AG10803 (cell line): Measurements from ENCODE around the gene ANKS6.
A peak's percentile ranks its signal among the peaks of the same experiment; 100 is the strongest.

Experiments used
- DNase-seq: peaks from one replicate; pipeline ENCODE4 v3.0.0; 2010; ENCODE audit warnings: low read depth
- H3K4me3 ChIP-seq: 2 replicates; pipeline ENCODE4 v1.5.1; 2011; ENCODE audit warnings: mild to moderate bottlenecking, low read length, control low read depth
- TF ChIP-seq, protein P1 (sequence below): conservative IDR thresholded peaks from 2 replicates; pipeline ENCODE4 v1.5.1; 2011; ENCODE audit warnings: mild to moderate bottlenecking, low read length, control low read depth, inconsistent platforms

Gene ANKS6

DNA sequence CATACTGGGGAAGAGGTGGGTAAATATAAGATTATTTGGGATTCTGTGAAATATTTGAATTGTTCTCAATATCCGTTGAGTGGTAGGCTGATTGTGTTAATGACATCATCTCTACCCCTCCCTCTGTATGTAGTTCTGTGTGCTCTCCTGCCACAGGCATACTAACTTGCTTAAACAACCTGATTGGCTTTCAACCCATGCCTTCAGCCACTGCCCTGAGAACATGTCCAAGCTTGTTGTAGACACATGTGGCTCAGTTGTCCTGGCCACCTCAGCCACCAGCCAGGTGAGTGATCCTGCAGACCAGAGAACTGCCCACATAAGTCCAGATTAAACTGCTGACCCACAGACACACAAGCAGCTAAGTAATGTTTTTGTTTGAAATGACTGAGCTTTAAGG lies 31.1 kb downstream of the ANKS6 start:
- DNase-seq, result no peak
- H3K4me3 ChIP-seq, result no peak overlapping the region
- TF ChIP-seq, protein P1, sequence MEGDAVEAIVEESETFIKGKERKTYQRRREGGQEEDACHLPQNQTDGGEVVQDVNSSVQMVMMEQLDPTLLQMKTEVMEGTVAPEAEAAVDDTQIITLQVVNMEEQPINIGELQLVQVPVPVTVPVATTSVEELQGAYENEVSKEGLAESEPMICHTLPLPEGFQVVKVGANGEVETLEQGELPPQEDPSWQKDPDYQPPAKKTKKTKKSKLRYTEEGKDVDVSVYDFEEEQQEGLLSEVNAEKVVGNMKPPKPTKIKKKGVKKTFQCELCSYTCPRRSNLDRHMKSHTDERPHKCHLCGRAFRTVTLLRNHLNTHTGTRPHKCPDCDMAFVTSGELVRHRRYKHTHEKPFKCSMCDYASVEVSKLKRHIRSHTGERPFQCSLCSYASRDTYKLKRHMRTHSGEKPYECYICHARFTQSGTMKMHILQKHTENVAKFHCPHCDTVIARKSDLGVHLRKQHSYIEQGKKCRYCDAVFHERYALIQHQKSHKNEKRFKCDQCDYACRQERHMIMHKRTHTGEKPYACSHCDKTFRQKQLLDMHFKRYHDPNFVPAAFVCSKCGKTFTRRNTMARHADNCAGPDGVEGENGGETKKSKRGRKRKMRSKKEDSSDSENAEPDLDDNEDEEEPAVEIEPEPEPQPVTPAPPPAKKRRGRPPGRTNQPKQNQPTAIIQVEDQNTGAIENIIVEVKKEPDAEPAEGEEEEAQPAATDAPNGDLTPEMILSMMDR, result no peak

DNA sequence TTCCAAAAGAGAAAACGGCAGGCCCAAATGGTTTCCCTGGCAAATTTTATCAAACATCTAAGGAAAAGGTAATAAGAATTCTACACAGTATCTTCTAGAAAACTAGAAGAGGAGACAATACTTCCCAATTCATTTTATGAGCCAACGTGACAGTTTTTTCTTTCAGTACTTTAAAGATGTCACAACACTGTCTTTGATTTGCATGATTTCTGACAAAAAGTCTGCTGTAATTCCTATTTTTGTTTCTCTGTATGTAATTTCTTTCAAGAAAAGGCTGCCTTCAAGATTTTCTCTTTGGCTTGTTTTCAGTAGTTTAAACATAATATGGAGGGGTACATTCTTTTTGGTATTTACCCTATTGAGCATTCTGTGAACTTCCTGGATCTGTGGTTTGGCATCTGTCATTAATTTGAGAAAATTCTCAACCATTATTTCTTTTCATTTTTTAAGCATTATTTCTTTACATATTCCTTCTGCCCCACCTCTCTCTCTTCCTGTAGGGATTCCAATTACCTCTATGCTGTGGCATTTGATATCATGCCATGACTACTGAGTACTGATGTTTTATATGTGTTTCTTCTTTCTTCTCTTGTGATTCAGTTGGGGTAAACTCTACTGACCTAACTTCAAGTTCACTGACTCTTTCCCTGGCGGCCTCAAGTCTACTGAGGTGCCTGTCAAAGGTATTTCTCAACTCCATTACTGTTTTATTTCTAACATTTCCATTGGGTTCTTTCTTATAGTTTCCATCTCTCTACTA lies 32.2 kb downstream of the ANKS6 start:
- TF ChIP-seq, protein P1, result no peak
- DNase-seq, result peak; percentile 50
- no peak overlapping the region for H3K4me3 ChIP-seq

DNA sequence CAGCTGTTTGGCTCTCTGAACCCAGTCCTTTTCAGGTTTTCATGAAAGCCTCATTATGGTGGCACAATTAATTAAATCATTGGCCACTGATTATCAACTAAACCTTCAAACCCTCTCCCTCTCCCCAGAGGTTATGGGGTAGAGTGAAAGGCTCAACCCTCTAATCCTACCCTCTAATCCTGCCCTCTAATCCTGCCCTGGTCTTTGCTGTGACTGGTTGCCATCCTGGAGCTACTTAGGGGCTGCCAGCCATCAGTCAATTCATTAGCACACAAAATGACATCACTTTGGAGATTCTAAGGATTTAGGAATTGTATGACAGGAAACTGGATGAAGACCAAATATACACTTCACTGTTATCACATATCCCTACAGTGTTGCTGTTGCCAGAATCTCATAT lies 36.1 kb downstream of the ANKS6 start:
- no peak for DNase-seq
- TF ChIP-seq, protein P1, result no peak
- no peak overlapping the region for H3K4me3 ChIP-seq

DNA sequence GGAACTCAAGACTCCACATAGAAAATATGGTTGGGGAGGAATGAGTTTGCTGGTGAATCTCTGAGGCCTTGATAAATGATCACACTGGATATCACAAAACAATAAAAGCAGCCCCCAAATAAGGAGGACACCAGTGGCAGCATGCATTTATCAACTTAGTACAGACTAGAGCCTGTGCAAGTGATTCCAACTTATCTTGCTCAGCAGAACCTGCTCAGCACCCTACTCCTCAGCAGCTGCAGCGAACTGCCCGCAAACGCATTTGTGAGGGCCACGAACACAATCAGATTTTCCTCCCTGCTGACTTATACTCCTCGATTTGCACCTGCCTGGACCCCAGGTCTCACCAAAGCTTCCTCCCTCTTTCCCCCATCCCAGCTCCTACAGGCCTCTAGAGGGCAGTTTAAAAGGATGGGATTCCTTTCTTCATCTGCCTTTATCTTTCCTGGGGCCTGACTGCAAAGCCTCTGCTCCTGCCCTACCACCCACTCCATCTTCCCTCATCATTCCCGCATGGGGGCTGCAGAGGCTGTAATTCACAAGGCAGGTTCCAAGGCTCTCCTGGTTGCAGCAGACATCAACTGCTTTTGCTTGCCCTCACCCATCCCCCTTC lies 41.2 kb downstream of the ANKS6 start:
- no peak for DNase-seq
- no peak overlapping the region for H3K4me3 ChIP-seq
- TF ChIP-seq, protein P1, result no peak

DNA sequence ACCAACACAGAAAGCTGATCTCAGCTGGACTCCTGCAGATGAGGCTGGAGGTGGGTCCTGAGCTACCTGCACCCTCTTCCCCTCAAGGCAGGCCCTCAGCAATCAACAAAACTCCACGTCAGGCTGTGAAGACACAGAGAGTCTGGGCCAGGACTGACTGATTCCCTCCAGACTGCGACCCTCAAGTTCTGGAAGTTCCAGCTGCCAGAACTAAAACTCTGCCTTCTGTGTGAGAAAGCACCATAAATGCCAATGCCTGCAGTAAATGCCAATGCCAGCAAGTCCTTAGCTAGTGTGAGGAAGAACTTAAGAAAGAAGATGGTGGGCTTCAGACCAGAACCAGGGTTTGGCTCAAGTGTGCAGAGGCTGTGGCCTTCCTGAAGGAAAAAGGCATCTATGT lies 45.1 kb downstream of the ANKS6 start:
- DNase-seq, result no peak
- no peak overlapping the region for H3K4me3 ChIP-seq

DNA sequence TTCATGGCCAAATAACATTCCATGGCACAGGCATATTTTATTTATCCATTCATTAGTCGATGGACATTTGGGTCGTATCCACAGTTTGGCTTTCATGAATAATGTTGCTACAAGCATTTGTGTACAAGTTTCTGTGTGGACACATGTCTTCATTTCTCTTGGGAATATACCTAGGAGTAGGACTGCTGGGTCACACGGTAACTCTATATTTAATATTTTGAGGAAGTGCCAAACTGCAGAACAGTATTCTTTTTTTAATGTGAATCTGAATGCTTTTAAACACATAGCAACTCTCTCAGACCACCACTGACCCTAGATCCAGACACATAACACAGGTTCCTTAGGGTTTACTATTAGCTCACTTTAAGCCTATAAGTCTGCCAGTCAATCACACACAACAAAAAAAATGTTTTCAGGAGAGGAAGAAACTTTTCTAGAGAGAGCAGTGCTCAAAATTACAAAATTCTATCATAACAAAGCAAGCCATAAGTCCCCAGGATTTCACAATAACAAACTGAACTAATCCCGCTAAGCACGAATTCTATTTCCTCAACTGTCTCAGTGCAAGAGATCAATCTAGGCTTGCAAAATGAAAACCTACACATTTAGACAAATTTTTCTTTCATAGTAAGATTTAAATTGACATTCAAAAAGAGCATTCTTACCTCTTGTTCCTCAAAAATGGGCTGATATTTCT lies 45.8 kb downstream of the ANKS6 start:
- DNase-seq, result no peak
- TF ChIP-seq, protein P1, result no peak
- H3K4me3 ChIP-seq, result no peak overlapping the region

More for the DNA sequence above, 45.1 kb downstream of the ANKS6 start:
- TF ChIP-seq, protein P1, result no peak
